GM21515 (cell line): ENCODE measurements around the gene RANBP1.

ENCODE experiments used
- ATAC-seq: cut with Tn5 transposase; IDR thresholded peaks from one replicate; pipeline ENCODE4 v1.9.1; 2021; ENCODE audit not compliant: unreplicated experiment

The RANBP1 gene

DNA sequence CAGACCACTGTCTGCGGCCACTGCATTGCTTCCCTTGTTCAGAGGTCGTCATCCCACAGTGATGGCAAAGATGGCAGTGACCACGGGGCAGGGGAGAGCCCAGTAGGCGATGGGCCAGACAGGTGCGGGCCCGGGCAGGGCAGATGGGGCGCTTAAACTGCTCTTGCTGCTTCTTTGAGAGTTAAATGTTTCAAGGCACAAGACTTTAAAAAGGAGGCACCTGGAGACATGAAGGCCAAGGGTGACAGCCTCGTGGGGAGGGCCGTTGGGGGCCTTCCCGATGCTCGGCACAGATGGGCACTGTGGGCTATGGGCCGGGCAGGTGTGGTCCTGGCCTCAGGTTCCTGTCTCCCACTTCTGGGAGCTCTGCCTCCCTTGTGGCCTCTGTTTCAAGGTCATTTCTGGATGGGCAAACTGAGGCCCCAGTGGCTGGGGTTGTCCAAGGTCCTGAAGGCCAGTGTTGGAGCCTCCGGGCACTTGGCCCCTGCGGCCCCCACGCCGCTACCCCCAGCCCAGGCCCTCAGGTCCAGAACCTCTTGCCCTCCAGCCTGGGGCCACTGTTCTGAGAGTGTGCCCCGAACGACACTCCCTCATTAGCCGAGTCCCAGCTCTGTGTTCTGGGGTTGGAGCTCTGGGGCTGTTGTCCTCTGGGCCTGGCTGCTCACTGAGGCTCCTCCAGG is 51.9 kb downstream of the RANBP1 start:
- ATAC-seq = no peak

- ATAC-seq = no peak
Observed at GRCh38 chr22:20169253-20169822, 53.4 kb downstream of the RANBP1 start.

DNA sequence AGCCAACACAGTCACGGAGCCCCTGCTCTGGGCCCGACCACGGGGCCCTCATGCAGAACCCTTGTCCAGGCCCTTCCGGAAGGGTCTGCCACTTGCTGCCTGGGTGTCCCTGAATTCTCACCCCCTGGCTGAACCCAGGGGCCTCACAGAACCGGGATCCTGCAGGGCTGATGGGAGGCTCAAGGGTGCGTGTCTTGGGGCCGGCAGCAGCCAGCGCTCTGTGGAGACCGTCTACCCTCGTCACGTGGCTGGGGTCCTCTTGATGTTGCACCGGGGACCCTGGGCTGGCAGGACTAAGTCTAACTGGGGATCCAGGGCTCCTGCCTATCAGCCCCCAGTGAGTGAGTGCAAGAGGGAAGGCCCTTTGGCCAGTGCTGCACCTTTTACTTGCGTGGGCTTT is 54.3 kb downstream of the RANBP1 start:
- no peak for ATAC-seq

- ATAC-seq = no peak
Observed at GRCh38 chr22:20171288-20172140, 55.6 kb downstream of the RANBP1 start.

GRCh38 chr22:20172141-20172613 is 56.3 kb downstream of the RANBP1 start:
- ATAC-seq = no peak

GRCh38 chr22:20173246-20173645 is 57.3 kb downstream of the RANBP1 start:
- no peak for ATAC-seq

DNA sequence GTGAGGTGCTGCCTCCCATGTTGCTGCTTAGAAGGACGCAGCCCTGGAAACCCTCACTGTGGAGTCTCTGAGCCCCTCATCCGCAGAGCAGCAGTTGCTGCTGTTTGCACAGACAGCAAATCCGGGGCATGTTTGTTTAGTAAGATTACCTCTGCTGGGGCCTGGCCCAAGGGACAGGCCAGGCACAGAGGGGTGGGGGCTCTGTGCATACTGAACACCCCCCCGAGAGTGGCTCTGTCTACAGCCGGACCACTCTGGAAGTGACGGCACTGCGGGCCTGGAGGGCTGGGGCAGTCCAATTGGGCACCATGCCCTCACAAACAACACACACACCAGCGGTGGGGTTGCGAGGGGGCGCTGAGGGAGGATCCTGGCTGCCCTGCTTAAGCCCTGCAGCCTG is 57.9 kb downstream of the RANBP1 start:
- ATAC-seq = no peak

- no peak for ATAC-seq
Observed at GRCh38 chr22:20174785-20175596, 59.1 kb downstream of the RANBP1 start.

- ATAC-seq = no peak
Observed at GRCh38 chr22:20175597-20175900, 59.6 kb downstream of the RANBP1 start.

- no peak for ATAC-seq
Observed at GRCh38 chr22:20176421-20177085, 60.6 kb downstream of the RANBP1 start.
